Fibroblast of villous mesenchyme (primary cell): ENCODE data around the gene ARHGAP21. TPM values are rescaled to one million over a fixed set of nuclear protein-coding genes. Genes with fewer than 3 reads are reported as not detected.

Source experiments
- DNase-seq: peaks from one replicate; pipeline ENCODE4 v3.0.0-alpha.2; 2010; ENCODE audit warnings: low read depth
- H3K4me3 ChIP-seq: 2 replicates; pipeline ENCODE4 v1.5.1; 2011; ENCODE audit warnings: low read depth, mild to moderate bottlenecking, low read length
- CTCF ChIP-seq: IDR thresholded peaks from 2 replicates; pipeline ENCODE4 v1.5.1; 2012; ENCODE audit warnings: low read depth, mild to moderate bottlenecking, low read length; ENCODE audit not compliant: insufficient read depth
- total RNA-seq: library from RNA; depleted of rRNA; stranded (reverse); fragments of >200 nt; gene quantifications from 2 replicates; pipeline ENCODE4 v1.2.3, GENCODE V29; 2012

The ARHGAP21 gene
- total RNA-seq, 1 donor = 136 TPM

- no peak for TF ChIP-seq CTCF
- no peak for DNase-seq
- H3K4me3 ChIP-seq = no peak overlapping the region
These were observed 32.6 kb upstream of the ARHGAP21 start for GRCh38 chr10:24756283-24756682.

- no peak for DNase-seq
- TF ChIP-seq CTCF = no peak
- H3K4me3 ChIP-seq = no peak overlapping the region
These were observed 28.0 kb upstream of the ARHGAP21 start for GRCh38 chr10:24751716-24752115.

GRCh38 chr10:24750695-24751094 lies 27.0 kb upstream of the ARHGAP21 start:
- H3K4me3 ChIP-seq = no peak overlapping the region
- TF ChIP-seq CTCF = no peak
- DNase-seq = no peak

GRCh38 chr10:24748214-24748613 lies 24.5 kb upstream of the ARHGAP21 start:
- DNase-seq = no peak
- no peak overlapping the region for H3K4me3 ChIP-seq
- no peak for TF ChIP-seq CTCF

GRCh38 chr10:24744946-24745345 lies 21.3 kb upstream of the ARHGAP21 start:
- peak; percentile 37 for DNase-seq
- no peak for TF ChIP-seq CTCF
- H3K4me3 ChIP-seq = no peak overlapping the region

- TF ChIP-seq CTCF = no peak
- no peak for DNase-seq
- H3K4me3 ChIP-seq = no peak overlapping the region
These were observed 17.0 kb upstream of the ARHGAP21 start for GRCh38 chr10:24740714-24741113.

GRCh38 chr10:24737001-24737400 lies 13.3 kb upstream of the ARHGAP21 start:
- no peak for TF ChIP-seq CTCF
- no peak overlapping the region for H3K4me3 ChIP-seq
- DNase-seq = peak; percentile 55
